GM19372 (cell line): ENCODE measurements around the gene DUOXA1.

Experiments
- ATAC-seq: cut with Tn5 transposase; IDR thresholded peaks from one replicate; pipeline ENCODE4 v1.9.1; 2021; ENCODE audit warnings: mild to moderate bottlenecking, low read depth, moderate library complexity; ENCODE audit not compliant: unreplicated experiment

Gene DUOXA1

GRCh38 chr15:45134046-45134445 lies 4.4 kb upstream of the DUOXA1 start:
- no peak for ATAC-seq

- no peak for ATAC-seq
Measured at GRCh38 chr15:45133561-45133920, 3.9 kb upstream of the DUOXA1 start.

- ATAC-seq, result no peak
Measured at GRCh38 chr15:45132844-45133560, 3.3 kb upstream of the DUOXA1 start.

- ATAC-seq, result no peak
Measured at GRCh38 chr15:45131510-45131909, 1.8 kb upstream of the DUOXA1 start.

- ATAC-seq, result no peak
Measured at GRCh38 chr15:45130291-45131000, 767 bp upstream of the DUOXA1 start.

GRCh38 chr15:45128971-45129639 lies 574 bp downstream of the DUOXA1 start:
- no peak for ATAC-seq

- ATAC-seq, result no peak
Measured at GRCh38 chr15:45126535-45127158, 3.0 kb downstream of the DUOXA1 start.

- no peak for ATAC-seq
Measured at GRCh38 chr15:45123397-45123796, 6.3 kb downstream of the DUOXA1 start.

- ATAC-seq, result no peak
Measured at GRCh38 chr15:45122719-45123118, 7.0 kb downstream of the DUOXA1 start.

- no peak for ATAC-seq
Measured at GRCh38 chr15:45121706-45122417, 7.8 kb downstream of the DUOXA1 start.

GRCh38 chr15:45121020-45121419 lies 8.7 kb downstream of the DUOXA1 start:
- ATAC-seq, result no peak

GRCh38 chr15:45120081-45120972 lies 9.4 kb downstream of the DUOXA1 start:
- no peak for ATAC-seq

- no peak for ATAC-seq
Measured at GRCh38 chr15:45118996-45119395, 10.7 kb downstream of the DUOXA1 start.

GRCh38 chr15:45118131-45118588 lies 11.5 kb downstream of the DUOXA1 start:
- ATAC-seq, result peak; percentile 91

GRCh38 chr15:45117308-45118130 lies 12.2 kb downstream of the DUOXA1 start:
- ATAC-seq, result no peak

GRCh38 chr15:45116482-45117307 lies 13.0 kb downstream of the DUOXA1 start:
- no peak for ATAC-seq

GRCh38 chr15:45116006-45116481 lies 13.6 kb downstream of the DUOXA1 start:
- ATAC-seq, result no peak
